Muscle layer of colon (tissue), 2 donors: Measurements from ENCODE around the gene ABHD17B.

Experiments used
- H3K27ac ChIP-seq: one replicate; pipeline ENCODE4 v1.7.0; 2013; ENCODE audit warnings: low read depth, mild to moderate bottlenecking, low read length, moderate library complexity
- H3K27me3 ChIP-seq, 2 donors: one replicate each; pipeline ENCODE4 v1.7.0; 2013; ENCODE audit warnings: low read length in 2 of 2, mild to moderate bottlenecking in 2 of 2; ENCODE audit not compliant: insufficient read depth in 2 of 2, control insufficient read depth in 1 of 2
- H3K36me3 ChIP-seq: one replicate; pipeline ENCODE4 v1.7.0; 2013; ENCODE audit warnings: mild to moderate bottlenecking, low read length; ENCODE audit not compliant: insufficient read depth
- H3K4me1 ChIP-seq: one replicate; pipeline ENCODE4 v1.7.0; 2013; ENCODE audit warnings: mild to moderate bottlenecking, low read length; ENCODE audit not compliant: insufficient read depth
- H3K4me3 ChIP-seq, 2 donors: one replicate each; pipeline ENCODE4 v1.7.0; 2013; ENCODE audit warnings: low read length in 2 of 2, low read depth in 1 of 2, mild to moderate bottlenecking in 1 of 2, moderate library complexity in 1 of 2
- H3K9ac ChIP-seq: one replicate; pipeline ENCODE4 v1.7.0; 2013; ENCODE audit warnings: low read length
- H3K9me3 ChIP-seq: one replicate; pipeline ENCODE4 v1.7.0; 2013; ENCODE audit warnings: mild to moderate bottlenecking, low read length
- donor health status: abdominal sarcoma.
- donor health status: Adenocarcinoma of cecum.

The ABHD17B gene

DNA sequence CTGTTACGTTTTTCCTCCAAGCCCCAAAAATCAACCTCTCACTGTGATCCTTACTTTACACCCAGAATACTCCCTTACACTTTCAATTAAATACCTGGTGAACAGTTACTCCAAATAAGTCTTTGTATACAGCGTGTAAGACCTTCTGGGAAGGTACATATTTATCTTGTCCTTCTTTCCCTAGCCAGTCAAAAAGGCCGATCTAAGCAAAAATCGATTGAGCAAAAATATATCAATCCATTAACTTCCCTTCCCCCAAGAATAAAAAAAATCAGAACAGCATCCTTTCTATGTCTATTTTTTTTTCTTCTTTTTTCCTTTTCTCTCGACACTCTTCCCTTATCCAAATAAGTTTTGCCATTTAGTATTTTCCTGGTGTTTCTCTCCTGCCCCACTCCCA, 71.3 kb downstream of the ABHD17B start:
- no peaks in the 10 kb centered on the region for H3K27me3 ChIP-seq
- no peaks in the 10 kb centered on the region for H3K9me3 ChIP-seq
- H3K9ac ChIP-seq = no peak overlapping the region
- no peak overlapping the region for H3K27ac ChIP-seq
- no peaks in the 10 kb centered on the region for H3K4me1 ChIP-seq
- H3K4me3 ChIP-seq = no peak overlapping the region
- H3K36me3 ChIP-seq = no peaks in the 10 kb centered on the region

DNA sequence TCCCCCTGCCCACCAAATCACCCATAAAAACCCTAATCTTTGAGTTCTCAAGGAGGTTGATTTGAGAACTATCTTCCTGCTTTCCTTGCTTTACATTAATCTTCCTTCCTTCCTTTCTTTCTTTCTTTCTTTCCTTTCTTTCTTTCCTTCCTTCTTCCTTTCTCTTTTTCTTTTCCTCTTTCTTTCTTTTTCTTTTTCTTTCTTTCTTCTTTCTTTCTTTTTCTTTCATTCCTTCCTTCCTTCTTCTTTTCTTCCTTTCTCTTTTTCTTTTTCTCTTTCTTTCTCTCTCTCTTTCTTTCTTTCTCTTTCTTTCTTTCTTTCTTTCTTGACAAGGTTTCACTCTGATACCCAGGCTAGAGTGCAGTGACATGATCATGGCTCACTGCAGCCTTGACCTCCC, 75.4 kb downstream of the ABHD17B start:
- Histone ChIP-seq H3K9ac (no peak overlapping the region), H3K27me3 (no peaks in the 10 kb centered on the region), H3K4me1 (no peaks in the 10 kb centered on the region), H3K4me3 (no peak overlapping the region), H3K9me3 (no peaks in the 10 kb centered on the region), H3K36me3 (no peaks in the 10 kb centered on the region), H3K27ac (no peak overlapping the region)

DNA sequence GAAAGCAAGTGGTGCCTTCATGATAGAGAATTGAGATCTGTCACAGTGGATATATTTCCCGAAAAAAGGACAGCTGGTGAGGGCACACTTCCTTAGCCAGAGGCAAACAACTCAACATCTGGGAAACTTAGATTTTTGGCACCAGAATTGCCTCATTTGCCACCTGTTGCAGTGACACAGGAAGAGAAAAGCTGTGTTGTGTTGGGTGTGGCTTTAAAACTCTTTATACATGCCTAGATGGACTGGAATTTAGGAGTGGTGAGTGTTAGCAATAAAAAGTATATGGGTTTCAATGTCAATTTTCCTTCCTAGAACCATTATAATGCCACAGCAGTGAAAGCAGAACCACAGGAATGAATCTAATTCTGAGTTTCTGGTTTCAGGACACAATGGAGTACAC, 80.1 kb downstream of the ABHD17B start:
- no peak overlapping the region for H3K9ac ChIP-seq
- no peaks in the 10 kb centered on the region for H3K36me3 ChIP-seq
- H3K4me1 ChIP-seq = no peaks in the 10 kb centered on the region
- no peaks in the 10 kb centered on the region for H3K9me3 ChIP-seq
- H3K27ac ChIP-seq = no peak overlapping the region
- no peaks in the 10 kb centered on the region for H3K27me3 ChIP-seq
- no peak overlapping the region for H3K4me3 ChIP-seq

DNA sequence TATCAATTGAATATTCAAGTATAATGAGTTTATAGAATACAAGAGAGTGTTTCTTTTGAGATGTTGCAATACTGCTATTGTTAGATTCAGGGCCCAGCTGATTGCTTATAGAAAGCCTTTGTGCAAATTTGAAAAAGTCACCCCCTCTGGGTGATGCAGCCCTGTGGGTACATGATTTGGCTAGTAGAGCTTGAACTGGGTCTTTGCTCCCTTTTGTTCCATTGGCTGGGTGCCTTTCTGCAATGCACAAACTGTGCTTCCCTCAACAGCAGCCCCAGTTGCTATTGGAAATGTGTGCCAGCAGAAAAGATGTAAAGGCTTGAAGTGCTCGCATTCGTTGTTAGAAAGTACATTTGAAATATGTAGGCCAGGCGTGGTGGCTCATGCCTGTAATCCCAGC, 80.8 kb downstream of the ABHD17B start:
- Histone ChIP-seq H3K27ac (no peak overlapping the region), H3K27me3 (no peaks in the 10 kb centered on the region), H3K9me3 (no peaks in the 10 kb centered on the region)

DNA sequence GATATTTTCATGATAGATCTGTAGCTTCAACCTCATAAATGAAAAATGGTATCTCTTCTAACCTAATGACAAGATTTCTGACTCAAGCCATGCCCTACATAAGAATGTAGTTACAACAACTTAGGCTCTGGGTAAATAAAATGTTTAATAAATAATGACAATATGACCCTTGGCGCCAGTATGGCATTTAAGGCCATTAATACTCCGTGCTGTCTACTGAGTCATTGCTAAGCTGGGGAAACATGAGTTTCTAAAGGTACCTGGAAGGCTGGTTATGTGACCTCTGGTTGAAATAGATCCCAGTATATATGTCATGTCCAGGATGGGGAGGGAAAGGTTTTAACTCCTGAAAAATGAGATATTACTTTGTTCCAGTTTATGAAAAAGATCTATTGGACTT, 84.7 kb downstream of the ABHD17B start:
- Histone ChIP-seq H3K27ac (no peak overlapping the region), H3K9ac (no peak overlapping the region), H3K9me3 (no peaks in the 10 kb centered on the region), H3K36me3 (no peaks in the 10 kb centered on the region), H3K4me3 (no peak overlapping the region), H3K4me1 (no peaks in the 10 kb centered on the region), H3K27me3 (no peaks in the 10 kb centered on the region)

More for the DNA sequence above, 80.8 kb downstream of the ABHD17B start:
- Histone ChIP-seq H3K9ac (no peak overlapping the region), H3K36me3 (no peaks in the 10 kb centered on the region), H3K4me3 (no peak overlapping the region), H3K4me1 (no peaks in the 10 kb centered on the region)

DNA sequence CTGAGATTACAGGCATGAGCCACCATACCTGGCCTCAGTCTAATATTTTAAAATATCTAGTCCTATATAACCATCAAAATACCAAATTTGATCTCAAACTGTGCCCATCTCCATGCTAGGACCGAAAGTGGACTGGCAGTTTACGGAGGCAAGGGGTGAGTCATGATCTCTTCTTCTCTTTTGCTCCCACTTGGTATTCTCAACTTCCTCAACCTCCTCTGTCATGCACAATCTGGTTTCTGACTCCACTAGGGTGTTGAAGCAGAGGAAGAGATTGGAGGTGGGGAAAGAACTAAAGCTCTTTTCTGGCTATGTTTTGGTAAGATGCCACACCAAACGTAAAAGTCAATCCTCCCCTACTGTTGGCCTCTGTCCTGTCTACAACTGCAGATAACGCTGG, 86.7 kb downstream of the ABHD17B start:
- H3K4me3 ChIP-seq = no peak overlapping the region
- no peak overlapping the region for H3K9ac ChIP-seq
- H3K27me3 ChIP-seq = no peaks in the 10 kb centered on the region
- H3K4me1 ChIP-seq = no peaks in the 10 kb centered on the region
- no peaks in the 10 kb centered on the region for H3K36me3 ChIP-seq
- H3K9me3 ChIP-seq = no peaks in the 10 kb centered on the region
- H3K27ac ChIP-seq = no peak overlapping the region

DNA sequence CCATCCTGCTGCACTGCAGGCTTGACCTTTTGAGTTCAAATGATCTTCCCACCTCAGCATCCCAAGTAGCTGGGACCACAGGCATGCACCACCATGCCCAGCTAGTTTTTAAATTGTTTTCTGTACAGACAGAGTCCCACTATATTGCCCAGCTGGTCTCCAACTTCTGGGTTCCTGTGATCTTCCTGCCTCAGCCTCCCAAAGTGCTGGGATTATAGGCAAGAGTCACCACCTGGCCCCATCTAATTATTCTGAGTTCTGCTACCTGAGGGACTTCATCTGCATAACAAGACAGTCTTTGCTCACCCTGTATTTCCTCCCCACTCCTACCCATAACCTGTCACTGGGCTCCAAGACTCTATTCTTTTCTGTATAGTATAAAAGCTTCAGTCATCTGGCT, 88.1 kb downstream of the ABHD17B start:
- no peaks in the 10 kb centered on the region for H3K9me3 ChIP-seq
- H3K4me1 ChIP-seq = no peaks in the 10 kb centered on the region
- H3K27me3 ChIP-seq = no peaks in the 10 kb centered on the region
- no peak overlapping the region for H3K27ac ChIP-seq
- H3K4me3 ChIP-seq = no peak overlapping the region
- H3K9ac ChIP-seq = no peak overlapping the region
- no peaks in the 10 kb centered on the region for H3K36me3 ChIP-seq

DNA sequence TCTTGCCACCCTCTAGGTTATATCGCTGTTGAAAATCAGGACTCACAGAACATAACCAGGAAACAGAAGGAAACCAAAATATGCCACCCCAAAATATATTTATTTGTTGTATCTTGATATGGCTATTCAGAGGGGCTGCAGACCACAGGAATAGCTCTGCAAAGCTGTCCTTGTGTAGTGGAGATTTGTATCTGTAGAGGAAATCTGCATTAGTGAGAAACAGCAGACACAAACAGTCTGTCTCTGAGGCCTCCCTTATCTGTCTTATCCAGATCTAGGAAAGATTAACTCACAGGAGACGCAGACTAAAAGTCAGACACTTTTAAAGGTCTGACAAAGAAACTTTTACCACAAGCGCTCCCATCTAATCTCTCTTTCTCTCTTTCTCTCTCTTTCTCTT, 88.5 kb downstream of the ABHD17B start:
- Histone ChIP-seq H3K9ac (no peak overlapping the region), H3K9me3 (no peaks in the 10 kb centered on the region), H3K36me3 (no peaks in the 10 kb centered on the region), H3K27me3 (no peaks in the 10 kb centered on the region), H3K4me1 (no peaks in the 10 kb centered on the region), H3K27ac (no peak overlapping the region), H3K4me3 (no peak overlapping the region)

DNA sequence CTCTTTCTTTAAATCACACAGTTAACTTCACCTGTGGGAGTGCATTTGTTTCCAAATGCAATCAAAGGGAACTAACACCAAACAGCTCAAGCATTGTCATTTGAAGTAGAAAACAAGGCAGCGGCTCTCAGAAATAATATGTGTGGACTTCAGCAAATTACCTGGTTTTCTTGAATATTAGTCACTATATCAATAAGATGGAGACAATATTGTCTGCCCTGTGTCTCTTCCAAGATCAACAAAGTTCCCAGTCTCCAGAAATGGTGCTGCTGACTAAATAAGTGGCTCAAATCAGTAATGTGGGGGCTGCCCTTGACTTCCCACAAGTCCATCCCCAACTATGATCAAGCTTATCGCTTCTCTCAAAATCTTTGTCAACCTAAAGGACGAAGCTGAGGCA, 89.6 kb downstream of the ABHD17B start:
- no peaks in the 10 kb centered on the region for H3K4me1 ChIP-seq
- no peaks in the 10 kb centered on the region for H3K9me3 ChIP-seq
- H3K4me3 ChIP-seq = no peak overlapping the region
- H3K9ac ChIP-seq = no peak overlapping the region
- no peaks in the 10 kb centered on the region for H3K27me3 ChIP-seq
- no peaks in the 10 kb centered on the region for H3K36me3 ChIP-seq
- no peak overlapping the region for H3K27ac ChIP-seq

DNA sequence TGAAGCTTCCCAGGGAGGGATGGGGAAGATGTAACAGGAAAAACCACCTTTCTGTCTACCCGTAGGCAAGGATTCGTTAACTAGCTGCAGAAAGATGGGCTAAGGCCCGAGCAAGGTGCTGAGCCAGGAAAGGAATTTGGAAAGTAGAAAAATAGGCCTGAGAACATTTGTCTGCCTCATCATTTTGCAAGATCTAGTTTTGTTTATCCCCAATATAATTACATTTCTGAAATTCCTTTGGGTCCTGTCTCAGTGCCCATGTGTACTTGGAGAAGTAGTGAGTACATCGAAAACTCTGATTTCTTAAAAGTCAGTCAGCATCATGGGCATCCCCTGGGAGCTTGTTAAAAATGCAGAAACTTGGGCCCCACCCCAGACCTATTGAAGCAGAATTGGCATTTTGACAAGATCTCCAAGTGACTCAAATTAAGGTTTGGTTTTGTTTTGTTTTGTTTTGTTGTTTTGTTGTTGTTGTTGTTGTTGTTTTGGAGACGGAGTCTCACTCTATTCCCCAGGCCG, 90.5 kb downstream of the ABHD17B start:
- no peaks in the 10 kb centered on the region for H3K36me3 ChIP-seq
- H3K4me3 ChIP-seq = no peak overlapping the region
- no peak overlapping the region for H3K27ac ChIP-seq
- no peaks in the 10 kb centered on the region for H3K27me3 ChIP-seq
- no peak overlapping the region for H3K9ac ChIP-seq
- no peaks in the 10 kb centered on the region for H3K4me1 ChIP-seq
- H3K9me3 ChIP-seq = no peaks in the 10 kb centered on the region

DNA sequence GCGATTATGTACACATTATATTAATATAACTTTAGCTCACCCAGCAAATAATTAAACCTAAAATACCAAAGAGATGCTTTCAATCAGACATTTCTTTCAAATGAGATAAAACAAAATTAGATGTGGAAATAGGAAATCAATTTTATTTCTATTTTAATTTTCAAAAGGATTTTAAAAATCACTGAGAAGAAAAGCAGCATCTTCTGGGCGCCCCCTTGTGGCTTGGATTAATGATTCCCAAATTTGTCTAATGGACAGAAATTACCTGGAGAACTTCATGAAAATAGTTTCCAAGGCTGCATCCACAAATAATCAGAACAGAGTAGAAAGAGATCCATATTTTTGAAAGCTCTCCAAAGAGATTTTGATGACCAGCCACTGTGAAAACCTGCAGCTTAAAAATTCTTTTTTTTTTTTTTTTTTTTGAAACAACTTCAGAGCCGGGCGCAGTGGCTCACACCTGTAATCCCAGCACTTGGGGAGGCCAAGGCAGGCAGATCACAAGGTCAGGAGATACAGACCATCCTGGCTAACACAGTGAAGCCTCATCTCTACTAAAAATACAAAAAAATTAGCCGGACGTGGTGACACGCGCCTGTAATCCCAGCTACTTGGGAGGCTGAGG, 91.8 kb downstream of the ABHD17B start:
- Histone ChIP-seq H3K4me3 (no peak overlapping the region), H3K36me3 (no peaks in the 10 kb centered on the region), H3K27me3 (no peaks in the 10 kb centered on the region), H3K4me1 (no peaks in the 10 kb centered on the region), H3K9ac (no peak overlapping the region), H3K27ac (no peak overlapping the region), H3K9me3 (no peaks in the 10 kb centered on the region)

DNA sequence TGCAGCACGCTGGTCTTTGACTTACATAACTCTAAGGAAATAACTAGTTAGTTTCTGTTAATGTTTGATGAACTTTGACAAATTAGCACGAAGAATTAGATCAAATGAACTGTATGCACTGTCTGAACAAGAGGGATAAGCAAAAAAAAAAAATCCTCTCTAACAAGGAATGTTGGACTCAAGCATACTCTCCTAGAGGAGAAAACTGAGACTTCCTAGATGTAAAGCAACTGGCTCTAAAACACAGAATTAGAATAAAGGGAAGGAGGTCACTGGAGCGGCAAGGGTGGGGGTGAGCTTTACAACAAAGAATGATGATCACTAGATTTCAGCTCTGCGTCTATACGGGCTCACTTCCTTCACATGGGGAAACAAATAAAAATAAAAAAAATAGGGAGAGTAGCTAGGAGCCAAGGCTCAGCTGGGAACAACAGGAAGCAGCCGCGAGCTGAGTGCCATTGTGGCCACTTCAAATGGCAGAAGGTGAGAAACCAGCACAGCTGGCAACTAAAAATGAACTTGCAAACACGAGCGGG, 94.0 kb downstream of the ABHD17B start:
- Histone ChIP-seq H3K27ac (no peak overlapping the region), H3K27me3 (no peaks in the 10 kb centered on the region), H3K4me3 (no peak overlapping the region), H3K36me3 (no peaks in the 10 kb centered on the region), H3K4me1 (no peaks in the 10 kb centered on the region), H3K9ac (no peak overlapping the region), H3K9me3 (no peaks in the 10 kb centered on the region)
